ENCODE data around the gene MAGT1.

- TF ChIP-seq CTCF (IDR thresholded peaks at IDR 0.05), result no peak
- TF ChIP-seq POLR2A (IDR thresholded peaks at IDR 0.05), result no peak
- no peak for TF ChIP-seq POLR2AphosphoS5 (IDR thresholded peaks at IDR 0.05; ENCODE audit: insufficient read depth in 1 of 2, low read depth in 1 of 2)
Measured at GRCh38 chrX:77922787-77923186, 27.6 kb upstream of the MAGT1 start.

Data from vagina (tissue), 2 donors.